ENCODE results near the gene FBLL1. TPM values are rescaled to one million over a fixed set of nuclear protein-coding genes. Genes with fewer than 3 reads are reported as not detected.
A peak's percentile ranks its signal among the peaks of the same experiment; 100 is the strongest.

FBLL1 gene
- total RNA-seq, 1 donor from 2014 or later = 0.34 TPM

- Histone ChIP-seq H3K4me2 (peak overlapping the region; percentile 56), H3K4me1 (peaks cover 23% of the 10 kb centered on the region), H3K27ac (no peak overlapping the region), H2AFZ (replicated peaks) (no peak overlapping the region), H4K20me1 (ENCODE audit: low read depth) (peaks cover 66% of the 10 kb centered on the region), H3K9me3 (ENCODE audit: low read depth) (no peaks in the 10 kb centered on the region), H3F3A (ENCODE audit: low read depth) (peaks cover 11% of the 10 kb centered on the region), H3K9ac (no peak overlapping the region), H3K4me3 (no peak overlapping the region), H3K27me3 (no peaks in the 10 kb centered on the region), H3K36me3 (peaks cover 5% of the 10 kb centered on the region), H3K79me2 (ENCODE audit: low read depth) (peaks cover 83% of the 10 kb centered on the region)
- DNase-seq (ENCODE audit: low spot score) = no peak
- peaks cover 35% of the 10 kb centered on the region for H3K9me3 Mint-ChIP-seq
- peaks cover 5% of the 10 kb centered on the region for H3K27me3 Mint-ChIP-seq (ENCODE audit: insufficient read depth, low read depth)
- no peak overlapping the region for H3K27ac Mint-ChIP-seq
- peaks cover 50% of the 10 kb centered on the region for H3K36me3 Mint-ChIP-seq
- no peak for TF ChIP-seq EZH2 (IDR thresholded peaks at IDR 0.05)
- no peak for TF ChIP-seq CTCF (IDR thresholded peaks at IDR 0.05)
- no peak for TF ChIP-seq EZH2phosphoT487 (IDR thresholded peaks at IDR 0.05)
- no peak overlapping the region for H3K4me3 Mint-ChIP-seq
- peaks cover 24% of the 10 kb centered on the region for H3K4me1 Mint-ChIP-seq
Observed at GRCh38 chr5:168575391-168576372, 46.6 kb downstream of the FBLL1 start.

- peaks cover 44% of the 10 kb centered on the region for H4K20me1 ChIP-seq (ENCODE audit: low read depth)
- peaks cover 60% of the 10 kb centered on the region for H3K79me2 ChIP-seq (ENCODE audit: low read depth)
- H3F3A ChIP-seq (ENCODE audit: low read depth) = peaks cover 11% of the 10 kb centered on the region
- no peak overlapping the region for H3K27ac ChIP-seq
- Mint-ChIP-seq H3K36me3 (peaks cover 37% of the 10 kb centered on the region), H3K4me1 (peaks cover 26% of the 10 kb centered on the region), H3K27me3 (ENCODE audit: insufficient read depth, low read depth) (peaks cover 5% of the 10 kb centered on the region), H3K4me3 (peak overlapping the region; percentile 99), H3K27ac (peak overlapping the region; percentile 96), H3K9me3 (peaks cover 23% of the 10 kb centered on the region)
- H3K4me2 ChIP-seq = peak overlapping the region; percentile 92
- H3K27me3 ChIP-seq = no peaks in the 10 kb centered on the region
- no peak overlapping the region for H2AFZ ChIP-seq (replicated peaks)
- TF ChIP-seq EZH2phosphoT487 (IDR thresholded peaks at IDR 0.05) = no peak
- no peak for TF ChIP-seq EZH2 (IDR thresholded peaks at IDR 0.05)
- TF ChIP-seq CTCF (IDR thresholded peaks at IDR 0.05) = no peak
- no peaks in the 10 kb centered on the region for H3K9me3 ChIP-seq (ENCODE audit: low read depth)
- H3K36me3 ChIP-seq = peaks cover 5% of the 10 kb centered on the region
- peak overlapping the region; percentile 94 for H3K9ac ChIP-seq
- no peak for DNase-seq (ENCODE audit: low spot score)
- H3K4me1 ChIP-seq = peaks cover 23% of the 10 kb centered on the region
- H3K4me3 ChIP-seq = peak overlapping the region; percentile 97
Observed at GRCh38 chr5:168578006-168578405, 48.9 kb downstream of the FBLL1 start.

- H3K9ac ChIP-seq = peak within 1 kb of the TSS; percentile 94
- H2AFZ ChIP-seq (replicated peaks) = peak within 1 kb of the TSS; percentile 58
- H3K27me3 ChIP-seq = no peaks in the 10 kb centered on the region
- H3K4me2 ChIP-seq = peak within 1 kb of the TSS; percentile 92
- peak within 1 kb of the TSS; percentile 97 for H3K4me3 ChIP-seq
- H3K27ac Mint-ChIP-seq = peak within 1 kb of the TSS; percentile 99
- peaks cover 11% of the 10 kb centered on the region for H3F3A ChIP-seq (ENCODE audit: low read depth)
- peaks cover 26% of the 10 kb centered on the region for H3K4me1 Mint-ChIP-seq
- H4K20me1 ChIP-seq (ENCODE audit: low read depth) = peaks cover 42% of the 10 kb centered on the region
- TF ChIP-seq EZH2 (IDR thresholded peaks at IDR 0.05) (no peak), EZH2phosphoT487 (IDR thresholded peaks at IDR 0.05) (no peak), CTCF (IDR thresholded peaks at IDR 0.05) (no peak)
- peaks cover 37% of the 10 kb centered on the region for H3K36me3 Mint-ChIP-seq
- peaks cover 5% of the 10 kb centered on the region for H3K27me3 Mint-ChIP-seq (ENCODE audit: insufficient read depth, low read depth)
- peaks cover 23% of the 10 kb centered on the region for H3K9me3 Mint-ChIP-seq
- H3K79me2 ChIP-seq (ENCODE audit: low read depth) = peaks cover 52% of the 10 kb centered on the region
- H3K4me3 Mint-ChIP-seq = peak within 1 kb of the TSS; percentile 99
- no peaks in the 10 kb centered on the region for H3K9me3 ChIP-seq (ENCODE audit: low read depth)
- no peak for DNase-seq (ENCODE audit: low spot score)
- H3K27ac ChIP-seq = peak within 1 kb of the TSS; percentile 96
- H3K36me3 ChIP-seq = peaks cover 5% of the 10 kb centered on the region
- H3K4me1 ChIP-seq = peaks cover 23% of the 10 kb centered on the region
Observed at GRCh38 chr5:168578538-168579487, 49.7 kb downstream of the FBLL1 start, which contains the start of gene PANK3. TSS of gene PANK3 (minus strand) at chr5:168579368. CDS start at chr5:168579283, 85 bp downstream.

All from neural progenitor cell (in vitro differentiated cells).